ENCODE measurements around the gene TBC1D1.

GRCh38 chr4:37999965-38000364, 109.1 kb downstream of the TBC1D1 start:
- no peak for TF ChIP-seq POLR2A (IDR thresholded peaks at IDR 0.05; ENCODE audit: low read depth, low read length)
- no peak for TF ChIP-seq MYC (IDR thresholded peaks at IDR 0.05; ENCODE audit: low read depth, low read length)

All from endothelial cell of umbilical vein (primary cell).